NCI-H345 (cell line): ENCODE data around the gene DRGX.

Source experiments
- DNase-seq: peaks from one replicate; lab custom pipeline; 2025; lab: John Stamatoyannopoulos, UW

DRGX gene

GRCh38 chr10:49395741-49396665, at the start of gene DRGX:
Gene DRGX (minus strand): TSS chr10:49396089. CDS start chr10:49395440, 649 bp downstream.
- DNase-seq: no peak

GRCh38 chr10:49444349-49444748, 48.5 kb upstream of the DRGX start:
- DNase-seq: no peak

GRCh38 chr10:49442863-49443262, 47.0 kb upstream of the DRGX start:
- DNase-seq: no peak

- no peak for DNase-seq
Measured at GRCh38 chr10:49441488-49442476, 45.9 kb upstream of the DRGX start.

- DNase-seq: no peak
Measured at GRCh38 chr10:49435225-49435624, 39.3 kb upstream of the DRGX start.

GRCh38 chr10:49433069-49433468, 37.2 kb upstream of the DRGX start:
- DNase-seq: no peak

- DNase-seq: no peak
Measured at GRCh38 chr10:49431426-49431825, 35.5 kb upstream of the DRGX start.

GRCh38 chr10:49429458-49429857, 33.6 kb upstream of the DRGX start:
- no peak for DNase-seq

- no peak for DNase-seq
Measured at GRCh38 chr10:49426490-49427360, 30.8 kb upstream of the DRGX start.

- DNase-seq: no peak
Measured at GRCh38 chr10:49419005-49419404, 23.1 kb upstream of the DRGX start.

GRCh38 chr10:49418328-49418727, 22.4 kb upstream of the DRGX start:
- DNase-seq: no peak

- DNase-seq: no peak
Measured at GRCh38 chr10:49418053-49418326, 22.1 kb upstream of the DRGX start.

GRCh38 chr10:49417311-49418052, 21.6 kb upstream of the DRGX start:
- no peak for DNase-seq

GRCh38 chr10:49415846-49416245, 20.0 kb upstream of the DRGX start:
- no peak for DNase-seq

GRCh38 chr10:49415109-49415508, 19.2 kb upstream of the DRGX start:
- DNase-seq: no peak

- no peak for DNase-seq
Measured at GRCh38 chr10:49414496-49414895, 18.6 kb upstream of the DRGX start.

- no peak for DNase-seq
Measured at GRCh38 chr10:49412571-49412970, 16.7 kb upstream of the DRGX start.

- DNase-seq: no peak
Measured at GRCh38 chr10:49410365-49411074, 14.6 kb upstream of the DRGX start.

GRCh38 chr10:49409755-49410154, 13.9 kb upstream of the DRGX start:
- no peak for DNase-seq

GRCh38 chr10:49408519-49409306, 12.8 kb upstream of the DRGX start:
- DNase-seq: peak; percentile 34
